HEK293 (cell line): ENCODE measurements around the gene CMIP.

Source experiments
- CTCF ChIA-PET: fragments of 350-600 bp; formaldehyde crosslinking; extraction: SDS; loops from one replicate; lab custom pipeline; 2021; ENCODE audit warnings: antibody characterized with exemption; lab: Yijun Ruan, JAX
- POLR2A ChIA-PET: fragments of 300-600 bp; formaldehyde crosslinking; extraction: SDS; loops from one replicate; lab custom pipeline; 2020; ENCODE audit warnings: antibody characterized with exemption, inconsistent platforms; lab: Yijun Ruan, JAX
- H3K27ac ChIP-seq: fragments of 200-500 bp; sonication (Bioruptor generic); 2 replicates; pipeline ENCODE4 v1.5.1; 2014; ENCODE audit warnings: low read depth, low read length, control low read depth, inconsistent platforms; ENCODE audit errors: extremely low read depth
- H3K36me3 ChIP-seq, 2 experiments: fragments of 200-500 bp in 1 of 2; sonication (Bioruptor generic) in 1 of 2; 1 replicate in 1 of 2; 2 replicates in 1 of 2; pipeline ENCODE4 v1.5.1; 2014 to 2017; ENCODE audit warnings: inconsistent platforms in 2 of 2, low read length in 2 of 2; ENCODE audit not compliant: control insufficient read depth in 2 of 2, insufficient read depth in 1 of 2
- H3K4me1 ChIP-seq: fragments of 200-500 bp; sonication (Bioruptor generic); 2 replicates; pipeline ENCODE4 v1.5.1; 2014; ENCODE audit warnings: mild to moderate bottlenecking, low read length, inconsistent platforms; ENCODE audit not compliant: control insufficient read depth, insufficient read depth
- H3K4me3 ChIP-seq: 2 replicates; pipeline ENCODE4 v1.5.1; 2011; ENCODE audit warnings: low read depth, mild to moderate bottlenecking, control low read depth, low read length, moderate library complexity
- H3K9me3 ChIP-seq: fragments of 200-500 bp; sonication (Bioruptor generic); 2 replicates; pipeline ENCODE4 v1.5.1; 2014; ENCODE audit warnings: low read depth, low read length, inconsistent platforms; ENCODE audit not compliant: control insufficient read depth, insufficient read depth
- GFI1B ChIP-seq: fragments of 450-650 bp; formaldehyde crosslinking; IDR thresholded peaks from 2 replicates; pipeline ENCODE4 v1.5.1; 2016; ENCODE audit warnings: missing biosample characterization, missing genetic modification characterization
- SCRT1 ChIP-seq: fragments of 450-650 bp; formaldehyde crosslinking; IDR thresholded peaks from 2 replicates; pipeline ENCODE4 v1.5.1; 2016; ENCODE audit warnings: missing biosample characterization, missing genetic modification characterization, borderline replicate concordance
- ZBTB20 ChIP-seq: fragments of 450-650 bp; formaldehyde crosslinking; IDR thresholded peaks from 2 replicates; pipeline ENCODE4 v1.5.1; 2016; ENCODE audit warnings: missing biosample characterization, missing genetic modification characterization
- ZFP3 ChIP-seq: fragments of 450-650 bp; formaldehyde crosslinking; IDR thresholded peaks from 2 replicates; pipeline ENCODE4 v1.5.1; 2016; ENCODE audit warnings: low read depth, missing biosample characterization, missing genetic modification characterization
- ZIC2 ChIP-seq: fragments of 450-650 bp; formaldehyde crosslinking; IDR thresholded peaks from 2 replicates; pipeline ENCODE4 v1.5.1; 2016; ENCODE audit warnings: missing biosample characterization, missing genetic modification characterization
- ZNF146 ChIP-seq: fragments of 450-650 bp; formaldehyde crosslinking; IDR thresholded peaks from 2 replicates; pipeline ENCODE4 v1.5.1; 2016; ENCODE audit warnings: missing biosample characterization, missing genetic modification characterization
- ZNF221 ChIP-seq: fragments of 450-650 bp; formaldehyde crosslinking; IDR thresholded peaks from 2 replicates; pipeline ENCODE4 v1.5.1; 2017; ENCODE audit warnings: missing biosample characterization, missing genetic modification characterization, borderline replicate concordance
- ZNF350 ChIP-seq: fragments of 450-650 bp; formaldehyde crosslinking; IDR thresholded peaks from 2 replicates; pipeline ENCODE4 v1.5.0; 2017; ENCODE audit warnings: missing biosample characterization, mild to moderate bottlenecking, missing genetic modification characterization
- ZNF391 ChIP-seq: fragments of 450-650 bp; formaldehyde crosslinking; IDR thresholded peaks from 2 replicates; pipeline ENCODE4 v1.5.1; 2016; ENCODE audit warnings: low read depth, missing biosample characterization, missing genetic modification characterization, borderline replicate concordance
- ZNF473 ChIP-seq: fragments of 450-650 bp; formaldehyde crosslinking; IDR thresholded peaks from 2 replicates; pipeline ENCODE4 v1.5.1; 2017; ENCODE audit warnings: missing biosample characterization, missing genetic modification characterization
- ZNF48 ChIP-seq: fragments of 450-650 bp; formaldehyde crosslinking; IDR thresholded peaks from 2 replicates; pipeline ENCODE4 v1.5.1; 2016; ENCODE audit warnings: missing biosample characterization, missing genetic modification characterization
- ZNF529 ChIP-seq: fragments of 450-650 bp; formaldehyde crosslinking; IDR thresholded peaks from 2 replicates; pipeline ENCODE4 v1.5.1; 2017; ENCODE audit warnings: missing genetic modification characterization, missing biosample characterization; ENCODE audit not compliant: insufficient replicate concordance
- ZNF624 ChIP-seq: fragments of 450-650 bp; formaldehyde crosslinking; IDR thresholded peaks from 2 replicates; pipeline ENCODE4 v1.5.1; 2017; ENCODE audit warnings: missing biosample characterization, missing genetic modification characterization
- TF ChIP-seq, protein P1 (sequence below): fragments of 450-650 bp; formaldehyde crosslinking; IDR thresholded peaks from 2 replicates; pipeline ENCODE4 v1.5.1; 2017; ENCODE audit warnings: missing biosample characterization, missing genetic modification characterization
- TF ChIP-seq, protein P2 (sequence below): fragments of 450-650 bp; formaldehyde crosslinking; IDR thresholded peaks from 2 replicates; pipeline ENCODE4 v1.5.1; 2016; ENCODE audit warnings: missing biosample characterization, missing genetic modification characterization, borderline replicate concordance
- TF ChIP-seq, protein P3 (sequence below): fragments of 450-650 bp; formaldehyde crosslinking; IDR thresholded peaks from 2 replicates; pipeline ENCODE4 v1.5.1; 2016; ENCODE audit warnings: missing biosample characterization, missing genetic modification characterization
- TF ChIP-seq, protein P4 (sequence below): fragments of 450-650 bp; formaldehyde crosslinking; IDR thresholded peaks from 2 replicates; pipeline ENCODE4 v1.5.1; 2017; ENCODE audit warnings: missing biosample characterization, missing genetic modification characterization

CMIP gene

DNA sequence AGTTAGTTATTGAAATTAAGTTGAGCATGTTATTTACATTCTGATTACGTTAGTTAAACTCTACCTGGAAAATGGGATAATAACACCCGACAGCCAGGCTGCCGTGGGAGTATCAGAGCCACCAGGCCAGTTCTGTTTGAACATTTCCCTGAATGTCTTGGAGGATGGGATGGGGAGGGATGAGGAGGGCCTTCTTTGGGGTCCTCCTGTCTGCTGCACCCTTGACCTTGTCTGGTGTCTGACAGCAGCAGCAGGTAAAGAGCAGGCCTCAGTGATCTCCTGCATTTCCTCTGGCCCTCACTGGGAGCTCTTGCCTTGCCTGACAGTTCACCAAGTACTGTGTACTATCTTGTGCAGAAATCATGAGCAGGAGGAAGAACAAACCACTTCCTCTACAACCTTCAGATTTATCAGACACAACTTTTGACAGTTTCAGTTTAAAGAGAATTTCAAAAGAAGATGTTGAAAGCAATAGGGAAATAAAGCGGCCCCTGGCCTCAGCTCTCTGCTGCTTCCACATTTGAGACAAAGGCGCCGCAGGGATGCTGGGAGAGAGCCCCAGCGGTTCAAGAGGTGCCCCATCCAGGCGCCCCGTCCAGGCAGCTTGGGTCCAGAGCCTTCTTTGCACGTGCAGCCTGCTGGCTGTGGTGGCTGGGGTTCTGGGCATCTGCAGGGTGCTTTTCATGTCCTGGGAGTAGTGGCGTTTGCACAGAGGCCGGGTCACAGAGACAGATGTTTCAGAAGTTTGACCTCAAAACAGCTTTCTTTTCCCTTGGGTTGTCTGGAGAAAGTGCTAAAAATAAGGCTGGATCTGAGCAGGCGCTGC, 25.3 kb downstream of the CMIP start (continued):
- TF ChIP-seq, protein P1, sequence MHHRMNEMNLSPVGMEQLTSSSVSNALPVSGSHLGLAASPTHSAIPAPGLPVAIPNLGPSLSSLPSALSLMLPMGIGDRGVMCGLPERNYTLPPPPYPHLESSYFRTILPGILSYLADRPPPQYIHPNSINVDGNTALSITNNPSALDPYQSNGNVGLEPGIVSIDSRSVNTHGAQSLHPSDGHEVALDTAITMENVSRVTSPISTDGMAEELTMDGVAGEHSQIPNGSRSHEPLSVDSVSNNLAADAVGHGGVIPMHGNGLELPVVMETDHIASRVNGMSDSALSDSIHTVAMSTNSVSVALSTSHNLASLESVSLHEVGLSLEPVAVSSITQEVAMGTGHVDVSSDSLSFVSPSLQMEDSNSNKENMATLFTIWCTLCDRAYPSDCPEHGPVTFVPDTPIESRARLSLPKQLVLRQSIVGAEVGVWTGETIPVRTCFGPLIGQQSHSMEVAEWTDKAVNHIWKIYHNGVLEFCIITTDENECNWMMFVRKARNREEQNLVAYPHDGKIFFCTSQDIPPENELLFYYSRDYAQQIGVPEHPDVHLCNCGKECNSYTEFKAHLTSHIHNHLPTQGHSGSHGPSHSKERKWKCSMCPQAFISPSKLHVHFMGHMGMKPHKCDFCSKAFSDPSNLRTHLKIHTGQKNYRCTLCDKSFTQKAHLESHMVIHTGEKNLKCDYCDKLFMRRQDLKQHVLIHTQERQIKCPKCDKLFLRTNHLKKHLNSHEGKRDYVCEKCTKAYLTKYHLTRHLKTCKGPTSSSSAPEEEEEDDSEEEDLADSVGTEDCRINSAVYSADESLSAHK (tag by site-specific recombination), result no peak
- TF ChIP-seq ZBTB20 (no peak), ZNF529 (no peak), ZFP3 (tag by site-specific recombination) (no peak), ZNF391 (tag by site-specific recombination) (no peak), ZNF624 (no peak), SCRT1 (tag by site-specific recombination) (no peak), ZIC2 (no peak)

DNA sequence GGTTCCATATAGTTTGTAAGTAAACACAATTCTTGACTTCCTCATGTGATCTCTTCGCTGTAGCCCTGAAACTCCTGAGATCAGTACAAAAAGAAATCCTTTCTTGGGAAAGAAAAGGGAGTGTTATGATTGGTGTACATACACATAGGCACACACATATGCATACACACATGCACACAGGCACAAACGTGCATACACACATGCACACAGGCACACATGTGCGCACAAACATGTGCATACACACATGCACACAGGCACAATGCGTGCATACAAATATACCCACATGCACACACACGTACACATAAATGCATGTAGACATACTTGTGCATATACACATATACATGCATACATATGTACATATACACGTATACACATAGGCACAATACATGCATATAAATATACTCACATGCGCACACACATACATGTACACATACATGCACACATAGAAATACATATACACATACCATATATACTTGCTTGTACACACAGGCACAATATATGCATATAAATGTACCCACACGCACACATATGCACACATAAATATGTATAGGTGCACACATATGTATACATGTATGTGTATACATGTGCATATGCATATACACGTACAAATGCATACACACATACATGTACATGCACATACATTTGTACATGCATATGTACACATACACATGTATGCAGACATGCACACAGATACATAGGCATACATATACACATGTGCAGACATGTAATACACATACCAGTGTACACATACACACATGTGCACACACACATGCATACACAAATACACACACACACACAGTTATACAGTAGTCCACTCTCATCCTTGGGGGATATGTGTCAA, 26.4 kb downstream of the CMIP start:
- CTCF ChIA-PET, result interaction anchor here (0.6 to 0.7 kb wide), 2 partner anchors 14 to 281 kb away, joined by 3 read pairs; no protein-coding TSS in a partner anchor
- TF ChIP-seq ZNF146 (tag by site-specific recombination) (no peak), GFI1B (tag by site-specific recombination) (no peak), ZNF48 (tag by site-specific recombination) (no peak), ZNF473 (no peak), ZNF529 (no peak), ZNF221 (tag by site-specific recombination) (no peak), ZNF350 (no peak)
- TF ChIP-seq, protein P2, sequence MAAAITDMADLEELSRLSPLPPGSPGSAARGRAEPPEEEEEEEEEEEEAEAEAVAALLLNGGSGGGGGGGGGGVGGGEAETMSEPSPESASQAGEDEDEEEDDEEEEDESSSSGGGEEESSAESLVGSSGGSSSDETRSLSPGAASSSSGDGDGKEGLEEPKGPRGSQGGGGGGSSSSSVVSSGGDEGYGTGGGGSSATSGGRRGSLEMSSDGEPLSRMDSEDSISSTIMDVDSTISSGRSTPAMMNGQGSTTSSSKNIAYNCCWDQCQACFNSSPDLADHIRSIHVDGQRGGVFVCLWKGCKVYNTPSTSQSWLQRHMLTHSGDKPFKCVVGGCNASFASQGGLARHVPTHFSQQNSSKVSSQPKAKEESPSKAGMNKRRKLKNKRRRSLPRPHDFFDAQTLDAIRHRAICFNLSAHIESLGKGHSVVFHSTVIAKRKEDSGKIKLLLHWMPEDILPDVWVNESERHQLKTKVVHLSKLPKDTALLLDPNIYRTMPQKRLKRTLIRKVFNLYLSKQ, result no peak
- TF ChIP-seq, protein P3, sequence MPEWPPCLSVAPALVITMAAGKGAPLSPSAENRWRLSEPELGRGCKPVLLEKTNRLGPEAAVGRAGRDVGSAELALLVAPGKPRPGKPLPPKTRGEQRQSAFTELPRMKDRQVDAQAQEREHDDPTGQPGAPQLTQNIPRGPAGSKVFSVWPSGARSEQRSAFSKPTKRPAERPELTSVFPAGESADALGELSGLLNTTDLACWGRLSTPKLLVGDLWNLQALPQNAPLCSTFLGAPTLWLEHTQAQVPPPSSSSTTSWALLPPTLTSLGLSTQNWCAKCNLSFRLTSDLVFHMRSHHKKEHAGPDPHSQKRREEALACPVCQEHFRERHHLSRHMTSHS (tag by site-specific recombination), result no peak
- TF ChIP-seq, protein P4, sequence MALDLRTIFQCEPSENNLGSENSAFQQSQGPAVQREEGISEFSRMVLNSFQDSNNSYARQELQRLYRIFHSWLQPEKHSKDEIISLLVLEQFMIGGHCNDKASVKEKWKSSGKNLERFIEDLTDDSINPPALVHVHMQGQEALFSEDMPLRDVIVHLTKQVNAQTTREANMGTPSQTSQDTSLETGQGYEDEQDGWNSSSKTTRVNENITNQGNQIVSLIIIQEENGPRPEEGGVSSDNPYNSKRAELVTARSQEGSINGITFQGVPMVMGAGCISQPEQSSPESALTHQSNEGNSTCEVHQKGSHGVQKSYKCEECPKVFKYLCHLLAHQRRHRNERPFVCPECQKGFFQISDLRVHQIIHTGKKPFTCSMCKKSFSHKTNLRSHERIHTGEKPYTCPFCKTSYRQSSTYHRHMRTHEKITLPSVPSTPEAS, result no peak
- Histone ChIP-seq H3K9me3 (no peaks in the 10 kb centered on the region), H3K27ac (no peak overlapping the region), H3K4me1 (no peaks in the 10 kb centered on the region), H3K4me3 (no peak overlapping the region), H3K36me3 (peaks cover 0 to 15% of the 10 kb centered on the region in 2 experiments; a peak in 1 of 3 replicates)
- POLR2A ChIA-PET, result no interaction called here
